Osteocyte (in vitro differentiated cells): ENCODE results near the gene ZBTB2. TPM values are rescaled to one million over a fixed set of nuclear protein-coding genes. Genes with fewer than 3 reads are reported as not detected.
"Not testable (repeated sequence)": the region's sequence is repeated elsewhere in the genome, so short reads cannot be mapped to it uniquely, and the experiment has no call there.

Source experiments
- DNase-seq: peaks from one replicate; pipeline ENCODE4 v3.0.0; 2021; ENCODE audit warnings: mixed read lengths; ENCODE audit not compliant: unreplicated experiment; ENCODE audit errors: extremely low spot score
- H3K27ac Mint-ChIP-seq: one replicate; pipeline ENCODE4 v1.8.0; 2021; ENCODE audit warnings: mild to moderate bottlenecking, mixed read lengths; ENCODE audit not compliant: unreplicated experiment
- H3K27me3 Mint-ChIP-seq: one replicate; pipeline ENCODE4 v1.8.0; 2021; ENCODE audit warnings: mixed read lengths; ENCODE audit not compliant: unreplicated experiment
- H3K36me3 Mint-ChIP-seq: one replicate; pipeline ENCODE4 v1.8.0; 2021; ENCODE audit warnings: mixed read lengths; ENCODE audit not compliant: unreplicated experiment
- H3K4me1 Mint-ChIP-seq: one replicate; pipeline ENCODE4 v1.8.0; 2021; ENCODE audit warnings: mixed read lengths; ENCODE audit not compliant: unreplicated experiment
- H3K4me3 Mint-ChIP-seq: one replicate; pipeline ENCODE4 v1.8.0; 2021; ENCODE audit warnings: mild to moderate bottlenecking, moderate library complexity, mixed read lengths; ENCODE audit not compliant: unreplicated experiment
- H3K9me3 Mint-ChIP-seq: one replicate; pipeline ENCODE4 v1.8.0; 2021; ENCODE audit warnings: mixed read lengths; ENCODE audit not compliant: unreplicated experiment
- CTCF ChIP-seq: fragments of 200-600 bp; sonication (generic); IDR thresholded peaks from 2 replicates; pipeline ENCODE4 v1.5.0; 2021; ENCODE audit warnings: antibody characterized with exemption, mild to moderate bottlenecking, moderate library complexity
- total RNA-seq: library from RNA; stranded (reverse); gene quantifications from 2 replicates; pipeline ENCODE4 v1.2.1, GENCODE V29; 2021

Gene ZBTB2
- total RNA-seq, 1 donor from 2014 or later, result 12.3 TPM

- DNase-seq, result no peak
- TF ChIP-seq CTCF, result no peak
- peak overlapping the region; percentile 14 for H3K4me3 Mint-ChIP-seq
Observed at GRCh38 chr6:151388236-151388635, 3.1 kb downstream of the ZBTB2 start.

DNA sequence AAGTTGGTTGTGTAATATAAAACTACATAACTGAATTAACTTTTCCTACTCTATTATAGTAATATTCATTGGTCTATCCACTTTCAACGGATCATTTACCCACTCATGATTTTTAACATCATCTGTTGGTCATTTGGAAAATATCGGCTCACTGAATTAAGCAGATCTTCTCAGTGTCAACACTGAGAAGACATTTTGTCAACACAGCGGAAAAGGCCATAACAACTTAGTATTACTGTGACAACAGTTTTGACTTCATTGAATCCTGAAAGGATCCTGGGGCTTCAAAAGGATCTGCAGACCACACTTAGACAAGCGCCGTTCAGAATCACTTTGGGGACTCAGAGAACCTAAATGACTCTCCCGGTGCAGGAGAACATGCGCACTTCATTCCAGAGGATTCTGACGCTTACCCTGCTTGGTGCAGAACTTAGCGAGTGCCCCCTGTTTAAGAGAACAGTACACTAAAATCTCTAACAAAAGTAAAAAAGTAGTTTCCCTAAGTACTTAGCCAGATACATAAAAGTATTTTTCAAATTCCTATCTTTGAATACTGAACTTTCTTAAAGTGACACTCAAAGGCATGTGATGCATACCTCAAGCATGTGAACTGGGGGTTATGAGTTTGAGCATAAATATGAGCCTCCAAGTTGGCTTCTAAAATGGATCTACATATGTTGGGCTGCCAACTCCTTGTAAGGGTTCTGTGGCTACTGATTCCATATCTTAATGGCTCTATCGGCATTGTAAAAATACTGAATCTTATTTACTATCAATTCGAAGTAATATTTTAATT, 4.0 kb downstream of the ZBTB2 start:
- Mint-ChIP-seq H3K4me1 (peaks cover 29% of the 10 kb centered on the region), H3K36me3 (peaks cover 7% of the 10 kb centered on the region), H3K27ac (peak overlapping the region; percentile 47), H3K4me3 (no peak overlapping the region), H3K27me3 (no peaks in the 10 kb centered on the region), H3K9me3 (no peaks in the 10 kb centered on the region)
- TF ChIP-seq CTCF, result no peak
- no peak for DNase-seq

More at GRCh38 chr6:151388236-151388635, 3.1 kb downstream of the ZBTB2 start:
- Mint-ChIP-seq H3K27ac (peak overlapping the region; percentile 38), H3K4me1 (peaks cover 38% of the 10 kb centered on the region), H3K27me3 (no peaks in the 10 kb centered on the region), H3K9me3 (no peaks in the 10 kb centered on the region), H3K36me3 (peaks cover 7% of the 10 kb centered on the region)

DNA sequence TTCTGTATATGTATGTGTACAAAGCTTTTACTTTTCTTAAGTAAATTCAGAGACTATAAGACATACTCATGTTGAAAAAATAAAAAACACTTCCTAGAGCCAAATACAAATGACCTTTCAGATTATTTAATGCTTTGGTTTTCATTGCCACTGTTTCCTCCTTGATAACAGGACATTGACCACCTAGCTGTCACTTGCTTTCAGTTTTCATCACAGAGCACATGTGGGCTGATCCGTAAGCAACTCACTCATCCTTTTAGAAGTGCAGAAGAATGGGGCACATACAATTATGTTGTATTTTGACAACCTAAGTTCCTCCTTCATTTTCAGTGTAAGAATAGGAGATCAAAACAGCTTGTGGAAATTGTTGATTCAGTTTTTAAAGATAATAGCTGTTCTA, 6.2 kb downstream of the ZBTB2 start:
- Mint-ChIP-seq H3K9me3 (no peaks in the 10 kb centered on the region), H3K4me1 (peaks cover 35% of the 10 kb centered on the region), H3K27ac (no peak overlapping the region), H3K27me3 (no peaks in the 10 kb centered on the region), H3K4me3 (no peak overlapping the region), H3K36me3 (peaks cover 7% of the 10 kb centered on the region)
- no peak for TF ChIP-seq CTCF
- no peak for DNase-seq

DNA sequence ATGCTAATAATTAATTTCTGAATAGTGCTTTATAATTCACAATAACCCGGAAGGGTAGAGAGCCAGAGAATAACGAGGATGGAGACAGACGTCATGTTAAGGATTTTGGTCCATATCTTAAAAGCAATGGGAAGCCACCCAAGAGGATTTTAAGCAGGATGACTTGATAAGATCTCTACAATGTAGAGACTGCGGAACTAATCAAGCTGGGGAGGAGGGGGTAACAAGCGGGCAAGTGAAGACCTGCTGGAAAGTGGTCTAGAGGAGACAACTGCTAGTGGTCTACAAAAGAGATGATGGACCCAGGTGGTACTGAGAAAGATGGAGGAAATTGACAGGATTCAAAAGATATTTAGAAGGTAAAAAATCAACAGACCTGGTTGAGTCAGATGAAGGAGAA, 7.2 kb downstream of the ZBTB2 start:
- no peak overlapping the region for H3K4me3 Mint-ChIP-seq
- H3K27ac Mint-ChIP-seq, result no peak overlapping the region
- no peak for TF ChIP-seq CTCF
- H3K36me3 Mint-ChIP-seq, result peaks cover 7% of the 10 kb centered on the region
- H3K27me3 Mint-ChIP-seq, result no peaks in the 10 kb centered on the region
- no peak for DNase-seq
- H3K9me3 Mint-ChIP-seq, result no peaks in the 10 kb centered on the region
- peaks cover 39% of the 10 kb centered on the region for H3K4me1 Mint-ChIP-seq

DNA sequence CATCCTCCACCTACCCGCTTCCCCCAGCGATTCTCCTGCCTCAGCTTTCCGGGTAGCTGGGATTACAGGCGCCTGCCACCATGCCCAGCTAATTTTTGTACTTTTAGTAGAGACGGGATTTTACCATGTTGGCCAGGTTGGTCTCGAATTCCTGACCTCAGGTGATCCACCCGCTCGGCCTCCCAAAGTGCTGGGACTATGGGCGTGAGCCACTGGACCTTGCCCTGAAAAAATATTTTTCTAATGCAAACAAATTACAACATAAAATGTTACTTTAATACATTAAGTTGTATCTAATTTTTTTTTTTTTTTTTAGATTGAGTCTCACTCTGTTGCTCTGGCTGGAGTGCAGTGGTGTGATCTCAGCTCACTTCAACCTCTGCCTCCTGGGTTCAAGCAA, 8.7 kb downstream of the ZBTB2 start:
- peaks cover 32% of the 10 kb centered on the region for H3K4me1 Mint-ChIP-seq
- H3K4me3 Mint-ChIP-seq, H3K27me3 Mint-ChIP-seq, DNase-seq, H3K9me3 Mint-ChIP-seq, H3K36me3 Mint-ChIP-seq, H3K27ac Mint-ChIP-seq: not testable (repeated sequence)
